EL (cell line): ENCODE measurements around the gene ATOH8.

Experiments used
- DNase-seq: peaks from one replicate; pipeline ENCODE4 v3.0.0-alpha.2; 2016

ATOH8 gene

DNA sequence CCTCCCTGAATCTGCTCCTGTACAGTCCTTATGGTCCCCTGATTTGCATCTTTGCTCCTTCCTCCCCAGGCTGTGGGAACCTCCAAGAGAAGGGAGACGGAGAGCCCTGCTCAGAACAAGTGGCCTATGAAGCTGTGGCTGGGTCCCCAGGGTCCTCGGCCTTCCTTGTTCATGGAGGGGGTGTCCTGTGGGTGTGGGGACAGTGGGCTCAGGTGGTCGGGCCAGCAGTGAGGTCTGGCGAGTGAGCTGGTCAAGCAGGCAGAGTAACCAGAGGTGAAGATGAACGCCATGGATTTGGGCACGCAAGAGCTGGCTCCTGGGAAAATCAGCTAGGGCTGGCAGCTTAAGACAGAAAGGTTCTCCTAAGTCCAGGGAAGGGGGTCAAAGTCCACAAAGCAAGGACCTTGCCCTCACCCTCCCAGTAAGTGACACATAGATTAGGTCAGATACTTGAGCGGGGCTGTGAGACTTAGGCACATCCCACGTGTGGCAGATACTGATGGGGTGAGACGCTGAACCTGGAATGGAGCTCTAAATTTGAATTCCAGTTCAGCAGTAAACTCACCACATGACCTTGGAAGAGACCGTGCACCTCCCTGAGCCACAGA is 34.8 kb upstream of the ATOH8 start:
- DNase-seq: no peak

DNA sequence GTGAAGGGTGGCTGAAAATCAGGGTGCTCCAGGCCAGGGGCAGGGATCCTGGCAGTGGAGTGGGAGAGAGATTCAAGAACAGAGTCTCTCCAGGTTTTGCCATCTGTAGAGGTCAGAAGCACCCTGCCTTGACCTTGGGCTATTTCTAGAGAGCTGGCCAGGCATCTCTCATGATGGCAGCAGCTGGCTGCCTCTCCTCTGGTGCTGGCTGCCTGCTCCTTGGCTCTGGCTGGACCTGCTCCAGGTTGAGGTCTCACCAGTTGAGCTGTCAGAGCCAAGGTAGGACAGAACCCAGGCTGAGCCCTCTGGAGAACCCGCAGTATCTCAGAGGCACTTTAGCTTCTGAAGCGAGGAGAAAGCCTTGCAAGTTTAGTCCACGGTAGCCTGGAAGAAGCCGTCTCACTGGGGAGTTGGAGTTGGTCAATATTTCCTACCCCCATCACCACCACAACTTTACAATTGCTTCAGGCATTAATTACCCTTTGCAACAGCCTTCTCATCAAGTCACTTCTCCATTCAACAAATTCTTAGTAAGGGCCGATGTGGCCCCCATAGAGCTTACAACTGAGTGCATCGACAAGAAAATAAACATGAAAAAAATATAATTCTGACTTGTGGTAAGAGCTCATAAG is 34.1 kb upstream of the ATOH8 start:
- no peak for DNase-seq

DNA sequence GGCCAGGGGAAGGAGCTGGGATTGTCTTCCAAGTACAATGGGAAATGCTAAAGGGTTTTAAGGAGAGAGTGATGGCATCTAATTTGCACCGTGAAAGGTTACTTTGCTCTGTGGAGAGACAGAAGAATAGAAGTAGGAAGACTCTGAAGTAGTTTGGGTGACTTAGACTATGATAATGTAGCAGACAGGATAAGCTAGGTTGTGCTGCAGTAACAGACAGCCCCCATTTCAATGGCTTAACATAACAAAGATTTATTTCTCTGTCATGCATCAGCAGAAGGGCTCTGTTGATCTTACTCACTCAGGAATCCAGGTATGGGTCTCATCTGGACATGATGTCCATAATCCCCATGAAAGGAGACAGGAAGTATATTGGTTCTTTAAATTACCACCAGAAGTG is 33.3 kb upstream of the ATOH8 start:
- DNase-seq: no peak

DNA sequence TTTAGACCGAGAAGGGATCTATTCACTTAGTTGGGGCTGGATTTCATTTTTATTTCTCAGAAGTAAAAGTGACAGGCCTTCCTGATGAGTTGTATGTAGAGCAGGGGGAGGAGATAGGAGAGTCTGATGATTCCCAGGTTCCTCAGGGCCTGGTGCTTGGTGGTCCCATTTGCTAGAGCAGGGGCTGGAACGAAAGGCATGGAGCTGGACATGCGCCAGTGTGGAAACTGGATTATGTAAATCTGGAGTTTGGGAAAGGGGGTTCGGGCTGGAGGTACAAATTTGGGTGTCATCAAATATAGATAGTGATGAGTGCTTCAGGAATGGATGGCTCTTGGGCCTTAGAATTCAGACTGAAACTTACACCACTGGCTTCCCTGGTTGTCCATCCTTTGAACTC is 32.1 kb upstream of the ATOH8 start:
- DNase-seq: no peak

DNA sequence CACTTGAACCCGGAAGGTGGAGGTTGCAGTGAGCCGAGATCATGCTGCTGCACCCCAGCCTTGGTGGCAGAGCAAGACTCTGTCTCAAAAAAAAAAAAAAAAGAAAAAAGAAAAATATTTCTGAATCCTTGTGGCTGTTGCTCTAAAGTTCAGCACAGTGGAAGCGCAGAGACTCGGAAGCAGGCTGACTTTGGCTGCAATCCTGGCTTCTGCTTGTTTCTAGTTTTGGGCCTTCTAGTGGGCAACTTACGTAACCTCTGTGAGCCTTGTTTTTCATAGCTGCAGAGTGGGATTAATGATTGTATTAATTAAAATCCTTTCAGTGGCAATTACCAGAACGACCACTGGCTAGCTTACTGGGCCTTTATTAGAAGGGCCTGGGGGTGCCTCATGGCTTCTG is 31.3 kb upstream of the ATOH8 start:
- no peak for DNase-seq

- peak; percentile 54 for DNase-seq
Observed at GRCh38 chr2:85723707-85724360, 30.0 kb upstream of the ATOH8 start.

DNA sequence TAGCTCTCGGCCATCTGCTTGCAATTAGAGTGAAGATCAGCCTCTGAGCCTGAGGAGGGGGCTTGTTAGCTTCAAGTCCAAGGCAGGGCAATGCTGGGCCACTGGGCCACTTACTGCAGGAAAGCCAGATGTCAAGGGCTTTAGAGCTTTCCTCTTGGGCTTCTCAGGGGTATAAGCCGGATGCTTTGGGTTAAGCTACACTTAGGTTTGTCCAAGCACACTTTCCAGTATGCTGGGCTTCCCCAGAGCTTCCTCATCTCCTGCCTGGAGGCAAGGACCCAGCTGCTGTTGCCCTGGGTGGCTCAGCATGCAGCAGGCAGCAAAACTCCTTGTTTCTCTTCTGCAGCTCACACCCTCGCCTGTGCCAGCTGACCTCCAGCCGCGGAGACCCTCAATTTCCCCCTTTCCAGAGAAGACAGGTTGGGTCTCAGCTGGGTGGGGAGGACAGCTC is 29.0 kb upstream of the ATOH8 start:
- no peak for DNase-seq

GRCh38 chr2:85725451-85725850 is 28.3 kb upstream of the ATOH8 start:
- DNase-seq: no peak

DNA sequence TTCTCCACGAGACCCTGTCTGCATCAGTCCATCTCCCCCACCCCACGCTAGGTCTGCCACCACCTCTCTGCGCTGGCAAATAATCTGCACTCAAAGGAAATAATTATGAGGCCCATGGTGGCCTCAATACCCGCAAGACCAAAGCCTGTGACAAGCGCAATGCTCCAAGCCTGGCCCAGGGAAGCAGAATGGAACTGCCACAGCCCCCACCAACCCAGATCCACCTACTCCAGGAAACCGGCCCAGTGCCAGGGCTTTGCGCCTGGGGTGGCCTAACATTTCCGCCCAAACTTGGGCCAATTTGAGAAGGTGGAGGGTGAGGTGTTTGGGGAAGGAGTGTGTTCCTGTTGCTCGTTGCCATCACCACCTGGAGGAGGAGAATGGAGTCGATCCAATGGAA is 26.0 kb upstream of the ATOH8 start:
- no peak for DNase-seq

DNA sequence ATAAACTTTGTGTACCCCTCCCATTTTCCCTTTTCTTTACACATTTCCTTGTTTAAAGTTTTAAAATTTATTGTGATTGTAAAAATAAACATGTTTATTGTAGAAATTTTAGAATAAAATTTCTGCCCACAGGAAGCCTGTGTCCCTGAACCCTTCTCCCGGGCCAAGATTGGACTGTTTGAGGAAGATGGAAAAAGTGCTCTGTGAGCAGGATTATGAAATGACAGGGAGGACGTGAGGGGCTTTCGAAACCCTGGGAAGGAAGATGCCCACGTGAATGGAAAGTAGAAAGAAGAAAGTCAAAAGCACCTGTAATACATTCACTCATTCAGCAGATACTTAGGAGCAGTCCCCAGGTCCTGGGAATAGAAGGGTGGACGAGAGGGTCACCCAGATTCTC is 25.4 kb upstream of the ATOH8 start:
- no peak for DNase-seq

DNA sequence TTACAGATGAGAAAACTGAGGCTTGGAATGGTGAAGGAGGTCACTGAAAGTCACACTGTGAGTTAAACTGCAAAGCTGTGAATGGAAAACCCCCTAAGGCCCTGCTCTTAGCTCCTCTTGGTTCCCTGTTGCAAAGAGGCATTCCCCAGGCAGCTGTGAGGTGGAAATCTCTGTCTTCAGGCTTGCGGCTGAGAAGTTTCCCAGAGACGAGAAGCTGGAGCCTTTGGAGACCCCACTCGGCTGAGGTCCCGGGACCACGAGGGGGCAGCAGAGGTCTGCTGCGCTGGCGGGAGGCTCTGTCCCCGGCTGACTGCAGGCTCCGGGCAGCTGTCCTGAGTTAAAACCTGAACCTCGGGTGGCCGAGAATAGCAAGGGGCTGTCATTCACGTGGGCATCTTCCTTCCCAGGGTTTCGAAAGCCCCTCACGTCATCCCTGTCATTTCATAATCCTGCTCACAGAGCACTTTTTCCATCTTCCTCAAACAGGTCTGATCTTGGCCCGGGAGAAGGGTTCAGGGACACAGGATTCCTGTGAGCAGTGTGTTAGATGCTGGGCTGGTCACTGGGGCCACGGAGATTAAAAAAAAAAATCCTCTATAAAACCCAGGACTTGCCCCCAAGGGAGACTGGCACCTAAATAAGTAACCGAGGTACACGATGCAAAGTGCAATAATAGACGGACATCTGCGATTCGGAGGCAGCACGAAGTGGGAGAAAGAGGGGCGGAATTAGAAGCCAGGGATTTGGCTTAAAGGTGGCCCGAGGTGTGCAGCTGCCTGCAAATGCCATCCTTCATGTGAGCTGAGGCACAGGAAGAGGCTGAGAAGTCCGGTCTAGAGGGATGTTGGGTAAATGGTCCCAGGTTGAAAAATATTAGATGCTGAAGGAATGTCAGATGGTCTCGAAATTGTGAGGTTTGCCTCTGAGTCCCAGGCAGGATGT is 24.6 kb upstream of the ATOH8 start:
- peak; percentile 80 for DNase-seq

DNA sequence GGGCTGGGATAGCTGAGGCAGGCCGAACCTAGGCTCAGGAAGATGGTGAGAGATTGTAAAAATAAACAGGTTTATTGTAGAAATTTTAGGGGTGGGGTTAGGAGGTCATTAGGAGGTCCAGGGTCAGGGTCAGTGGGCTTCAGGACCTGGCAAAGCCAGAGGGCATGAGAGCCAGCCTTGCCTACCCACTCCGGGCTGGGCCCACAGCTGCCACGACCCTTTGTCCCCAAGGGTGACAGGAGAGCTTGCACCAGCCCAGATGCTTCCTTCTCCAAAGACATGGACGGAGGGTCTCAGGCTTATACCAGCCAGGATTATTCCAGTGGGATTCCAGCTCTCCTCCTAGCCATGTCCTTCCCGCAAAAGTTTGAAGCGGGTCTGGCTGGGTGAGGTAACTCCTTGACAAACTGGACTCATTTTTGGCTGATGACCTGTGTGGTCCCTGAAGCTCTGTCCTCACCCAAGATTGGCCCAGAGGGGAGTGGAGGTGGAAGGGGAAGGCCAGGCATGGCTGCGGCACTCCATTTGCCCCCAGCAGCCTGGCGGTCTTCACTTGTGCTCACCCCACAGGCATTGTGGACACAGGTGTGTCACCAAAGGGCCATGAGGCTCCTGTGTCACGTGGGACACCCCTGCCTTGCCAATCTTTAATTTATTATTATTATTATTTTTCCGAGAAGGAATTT is 23.8 kb upstream of the ATOH8 start:
- DNase-seq: no peak

GRCh38 chr2:85730686-85731230 is 23.0 kb upstream of the ATOH8 start:
- DNase-seq: no peak

GRCh38 chr2:85731606-85732005 is 22.2 kb upstream of the ATOH8 start:
- no peak for DNase-seq

GRCh38 chr2:85732467-85733120 is 21.2 kb upstream of the ATOH8 start:
- no peak for DNase-seq

DNA sequence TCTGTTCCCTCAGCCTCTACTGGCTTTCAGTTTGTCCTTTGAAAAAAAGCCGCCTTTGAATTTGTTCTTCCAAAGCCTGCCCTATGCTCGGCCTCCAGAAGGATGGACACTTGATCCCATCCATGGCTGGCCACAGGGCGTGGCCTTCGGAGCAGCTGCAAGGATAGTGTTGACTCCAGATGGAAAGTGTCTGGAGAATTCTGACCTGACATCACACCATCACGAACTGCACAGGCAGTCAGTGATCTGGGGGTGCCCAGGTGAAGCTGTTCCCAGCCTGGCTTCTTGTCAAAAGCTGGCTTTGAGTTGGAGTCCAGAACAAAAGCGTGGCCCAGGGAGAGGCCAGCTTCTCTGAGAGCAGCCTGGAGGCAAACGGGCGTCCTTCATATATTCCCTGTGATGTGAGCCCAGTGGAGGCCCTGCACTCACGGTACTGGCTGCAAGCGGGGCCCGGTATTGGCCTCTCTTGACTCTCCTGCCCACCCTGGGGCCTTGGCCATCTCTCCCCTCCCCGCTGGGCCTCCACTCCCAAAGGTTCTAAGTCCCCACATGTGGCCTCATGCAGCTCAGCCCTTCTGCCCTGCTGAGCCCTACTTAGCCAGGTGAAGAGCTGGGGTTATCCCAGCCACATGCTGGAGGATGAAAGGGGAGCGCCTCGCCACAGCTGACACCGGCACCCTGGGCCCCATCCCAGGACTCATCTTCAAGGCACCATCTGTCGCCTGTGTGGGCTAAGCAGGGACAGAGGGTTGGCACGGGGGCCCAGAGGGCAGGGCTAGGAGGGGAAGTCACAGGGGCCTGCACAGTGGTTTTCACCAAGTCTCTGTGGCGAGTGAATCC is 20.4 kb upstream of the ATOH8 start:
- DNase-seq: no peak

DNA sequence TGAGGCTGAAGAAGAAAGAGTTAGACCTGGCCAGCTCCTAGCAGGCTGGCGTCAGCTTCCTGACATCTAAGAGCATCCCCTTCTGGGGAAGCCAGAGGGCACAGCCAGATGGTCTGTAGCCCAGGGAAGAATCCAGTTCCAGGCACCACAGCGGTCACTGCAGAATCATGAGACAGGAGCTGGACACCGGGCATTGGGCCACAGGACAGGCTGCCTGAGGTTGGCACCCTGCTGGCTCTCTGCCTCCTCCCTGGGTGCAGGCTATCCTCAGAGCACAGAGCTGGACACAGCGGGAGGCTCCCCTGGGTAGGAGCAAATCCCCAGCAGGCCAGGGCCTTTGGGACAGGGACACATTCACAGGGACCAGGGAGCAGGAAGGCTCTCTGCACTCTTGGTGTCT is 19.8 kb upstream of the ATOH8 start:
- no peak for DNase-seq

DNA sequence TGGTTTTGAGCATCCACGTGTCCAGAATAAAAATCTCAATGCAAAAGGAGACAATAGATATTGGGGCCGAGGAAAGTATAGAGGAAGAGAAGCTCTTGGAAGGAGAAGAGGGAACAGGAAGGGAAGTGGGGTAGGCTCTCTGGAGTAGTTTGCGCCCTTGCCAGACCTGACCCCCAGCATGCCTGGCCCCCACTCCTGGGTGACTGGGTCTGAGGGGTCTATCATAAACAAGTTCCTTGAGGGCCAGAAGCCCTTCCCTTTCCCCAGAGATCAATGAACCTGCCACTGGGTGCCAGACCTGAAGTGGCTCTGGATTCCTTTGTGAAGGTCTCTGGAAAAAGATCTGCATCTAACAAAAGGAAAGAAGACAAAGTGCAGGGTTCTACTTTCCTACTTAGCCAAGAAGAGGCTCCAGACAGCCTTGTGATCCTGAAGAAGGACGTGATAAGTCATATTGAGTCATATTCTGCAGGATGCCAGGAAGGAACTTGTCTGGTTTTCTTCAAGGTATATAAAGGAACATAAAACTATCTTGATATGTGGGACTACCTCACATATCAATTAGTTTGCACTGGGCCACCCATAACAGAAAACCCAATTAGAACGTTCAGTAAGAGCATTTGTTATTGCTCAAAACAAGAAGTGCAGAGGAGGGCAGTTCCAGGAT is 18.7 kb upstream of the ATOH8 start:
- DNase-seq: no peak

DNA sequence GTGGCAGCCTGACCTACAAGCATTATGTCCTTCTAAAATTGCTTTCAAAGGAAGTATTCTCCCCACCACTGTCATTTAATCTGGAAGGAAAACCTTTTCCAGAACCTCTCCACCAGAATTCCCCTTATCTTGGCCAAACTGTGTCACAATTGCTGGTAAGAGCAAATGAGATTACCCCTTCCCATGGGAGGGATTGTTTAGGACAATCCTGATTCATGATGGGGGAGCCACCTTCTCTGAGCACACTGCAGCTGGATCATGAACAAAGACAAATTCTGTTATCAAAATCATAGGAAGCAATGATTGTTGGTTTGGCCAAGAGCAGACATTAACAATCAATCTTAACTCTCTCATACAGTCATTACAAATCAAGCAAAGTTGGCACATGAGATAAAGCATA is 18.1 kb upstream of the ATOH8 start:
- no peak for DNase-seq
